VCaP (cell line): ENCODE measurements around the gene CERS6.

Experiments
- H3K27ac ChIP-seq: fragments of 450-650 bp; 2 replicates; pipeline ENCODE4 v1.5.1; 2017
- TF ChIP-seq, protein P1 (sequence below): fragments of 450-650 bp; conservative IDR thresholded peaks from 2 replicates; pipeline ENCODE4 v1.5.1; 2017; ENCODE audit warnings: mild to moderate bottlenecking, moderate library complexity

The CERS6 gene

DNA sequence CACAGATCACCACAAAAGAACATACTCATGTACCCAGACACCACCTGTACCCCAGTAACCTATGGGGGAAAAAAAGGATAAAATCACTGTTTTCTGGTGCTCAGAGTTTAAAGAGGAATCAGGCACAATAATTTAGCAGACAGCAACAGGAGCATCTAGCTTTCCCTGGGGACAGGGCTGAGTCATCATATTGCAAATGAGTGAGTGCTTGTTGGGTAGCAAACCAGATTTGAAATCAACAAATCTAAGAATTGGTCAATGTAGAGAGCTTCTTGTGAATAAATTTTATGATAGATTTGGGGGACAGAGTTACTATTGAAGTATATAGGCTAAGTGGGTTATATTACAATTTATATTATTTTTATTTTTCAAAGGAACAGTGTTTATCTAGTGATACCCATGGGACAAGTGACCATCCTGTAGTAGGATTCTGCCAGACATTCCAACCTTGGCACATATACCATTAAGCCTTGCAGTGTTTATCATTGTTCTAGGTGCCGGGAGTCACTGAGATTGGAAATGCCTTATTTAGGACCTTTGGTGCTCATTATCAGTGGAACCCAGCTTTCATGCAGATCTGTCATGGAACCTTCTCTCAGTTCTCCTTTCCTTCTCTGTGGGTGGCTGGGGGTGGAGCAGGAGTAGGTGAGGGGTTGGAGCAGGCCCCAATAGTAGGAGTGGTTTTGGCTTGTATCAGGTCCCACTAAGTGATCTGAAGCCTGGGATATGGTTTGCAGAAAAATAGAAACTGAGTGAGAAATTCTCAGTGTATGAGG is 117.2 kb downstream of the CERS6 start:
- TF ChIP-seq, protein P1, sequence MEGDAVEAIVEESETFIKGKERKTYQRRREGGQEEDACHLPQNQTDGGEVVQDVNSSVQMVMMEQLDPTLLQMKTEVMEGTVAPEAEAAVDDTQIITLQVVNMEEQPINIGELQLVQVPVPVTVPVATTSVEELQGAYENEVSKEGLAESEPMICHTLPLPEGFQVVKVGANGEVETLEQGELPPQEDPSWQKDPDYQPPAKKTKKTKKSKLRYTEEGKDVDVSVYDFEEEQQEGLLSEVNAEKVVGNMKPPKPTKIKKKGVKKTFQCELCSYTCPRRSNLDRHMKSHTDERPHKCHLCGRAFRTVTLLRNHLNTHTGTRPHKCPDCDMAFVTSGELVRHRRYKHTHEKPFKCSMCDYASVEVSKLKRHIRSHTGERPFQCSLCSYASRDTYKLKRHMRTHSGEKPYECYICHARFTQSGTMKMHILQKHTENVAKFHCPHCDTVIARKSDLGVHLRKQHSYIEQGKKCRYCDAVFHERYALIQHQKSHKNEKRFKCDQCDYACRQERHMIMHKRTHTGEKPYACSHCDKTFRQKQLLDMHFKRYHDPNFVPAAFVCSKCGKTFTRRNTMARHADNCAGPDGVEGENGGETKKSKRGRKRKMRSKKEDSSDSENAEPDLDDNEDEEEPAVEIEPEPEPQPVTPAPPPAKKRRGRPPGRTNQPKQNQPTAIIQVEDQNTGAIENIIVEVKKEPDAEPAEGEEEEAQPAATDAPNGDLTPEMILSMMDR = no peak
- peak overlapping the region; percentile 44 for H3K27ac ChIP-seq

DNA sequence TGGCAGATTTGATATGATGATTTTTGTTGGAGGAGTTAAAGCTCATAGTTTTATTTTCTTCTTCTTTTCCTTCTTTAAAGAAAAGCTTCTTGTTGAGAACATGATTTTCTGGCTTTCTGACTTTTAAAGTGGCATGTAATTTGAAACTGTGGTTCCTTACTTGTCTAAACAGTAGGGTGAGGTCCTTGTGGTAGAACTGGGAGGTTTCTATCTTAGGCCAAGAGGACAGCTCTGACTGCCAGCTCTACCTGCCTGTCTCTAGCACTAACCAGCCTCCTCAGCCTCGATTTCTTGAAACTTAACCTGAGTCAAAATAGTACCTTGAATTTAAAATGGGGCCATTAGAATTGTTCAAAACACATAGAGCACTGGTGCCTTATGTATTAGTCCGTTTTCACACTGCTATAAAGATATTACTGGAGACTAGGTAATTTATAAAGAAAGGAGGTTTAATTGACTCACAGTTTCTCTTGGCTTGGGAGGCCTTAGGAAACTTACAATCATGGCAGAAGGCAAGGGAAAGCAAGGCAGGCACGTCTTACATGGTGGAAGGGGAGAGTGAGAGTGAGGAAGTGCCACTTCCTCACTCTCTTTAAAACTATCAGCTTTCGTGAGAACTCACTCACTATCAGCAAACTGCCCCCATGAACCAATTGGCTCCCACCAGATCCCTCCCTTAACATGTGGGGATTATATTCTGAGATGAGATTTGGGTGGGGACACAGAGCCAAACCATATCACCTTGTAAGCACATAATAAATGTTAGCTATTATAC is 119.0 kb downstream of the CERS6 start:
- TF ChIP-seq, protein P1 = no peak

DNA sequence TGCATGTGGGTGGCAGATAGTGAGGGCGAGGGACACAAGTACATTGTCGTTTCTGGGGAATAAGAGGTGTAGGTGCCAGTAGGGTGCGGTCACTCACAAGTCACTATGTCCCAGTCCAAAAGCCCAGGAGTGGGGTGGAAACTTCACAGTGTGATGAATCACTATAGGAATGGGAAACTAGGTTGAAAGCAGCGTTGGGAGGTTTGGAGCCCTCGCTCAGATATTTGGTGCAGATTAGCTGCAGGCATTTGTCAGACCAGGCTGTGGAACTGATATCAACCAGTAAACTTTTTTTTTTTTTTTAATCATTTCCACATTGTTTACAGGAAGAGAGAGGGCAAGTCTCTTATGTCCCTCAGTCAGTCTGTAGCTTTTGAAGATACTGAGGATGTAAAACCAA is 121.8 kb downstream of the CERS6 start:
- H3K27ac ChIP-seq = peak overlapping the region; percentile 35; the same call in 1 of the 2 replicates
- TF ChIP-seq, protein P1 = no peak

More for the DNA sequence above, 119.0 kb downstream of the CERS6 start:
- peak overlapping the region; percentile 44 for H3K27ac ChIP-seq

DNA sequence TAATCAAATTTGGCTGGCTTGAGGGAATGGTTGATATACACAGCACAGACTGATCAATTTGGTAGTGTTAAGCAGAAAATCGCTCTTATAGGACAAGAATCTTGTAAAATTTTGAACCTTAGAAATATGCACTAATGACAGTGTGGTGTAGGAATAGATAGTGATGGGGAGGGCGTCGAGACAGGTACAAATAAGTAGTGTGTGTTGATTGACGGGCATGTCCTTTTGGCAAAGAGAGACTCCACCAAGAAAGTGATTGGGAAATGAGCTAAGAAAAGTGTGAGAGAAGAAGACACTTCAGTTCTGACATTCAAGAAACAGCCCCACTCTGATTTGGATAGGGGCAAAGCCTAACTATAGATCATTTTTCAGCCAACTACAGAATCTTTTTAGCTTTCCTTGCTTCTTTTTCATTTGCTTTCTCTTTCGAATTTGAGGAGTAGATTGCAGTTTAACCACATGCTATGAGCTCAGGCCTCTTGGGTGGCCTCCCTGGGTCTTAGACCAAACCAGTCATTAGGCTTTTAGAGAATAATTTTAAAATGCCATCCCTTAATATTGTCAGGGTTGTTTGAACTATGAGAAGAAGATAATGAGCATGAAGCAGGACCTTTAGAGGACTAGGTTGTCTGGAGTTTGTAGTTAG is 127.1 kb downstream of the CERS6 start:
- TF ChIP-seq, protein P1 = no peak
- H3K27ac ChIP-seq = peak overlapping the region; percentile 66

DNA sequence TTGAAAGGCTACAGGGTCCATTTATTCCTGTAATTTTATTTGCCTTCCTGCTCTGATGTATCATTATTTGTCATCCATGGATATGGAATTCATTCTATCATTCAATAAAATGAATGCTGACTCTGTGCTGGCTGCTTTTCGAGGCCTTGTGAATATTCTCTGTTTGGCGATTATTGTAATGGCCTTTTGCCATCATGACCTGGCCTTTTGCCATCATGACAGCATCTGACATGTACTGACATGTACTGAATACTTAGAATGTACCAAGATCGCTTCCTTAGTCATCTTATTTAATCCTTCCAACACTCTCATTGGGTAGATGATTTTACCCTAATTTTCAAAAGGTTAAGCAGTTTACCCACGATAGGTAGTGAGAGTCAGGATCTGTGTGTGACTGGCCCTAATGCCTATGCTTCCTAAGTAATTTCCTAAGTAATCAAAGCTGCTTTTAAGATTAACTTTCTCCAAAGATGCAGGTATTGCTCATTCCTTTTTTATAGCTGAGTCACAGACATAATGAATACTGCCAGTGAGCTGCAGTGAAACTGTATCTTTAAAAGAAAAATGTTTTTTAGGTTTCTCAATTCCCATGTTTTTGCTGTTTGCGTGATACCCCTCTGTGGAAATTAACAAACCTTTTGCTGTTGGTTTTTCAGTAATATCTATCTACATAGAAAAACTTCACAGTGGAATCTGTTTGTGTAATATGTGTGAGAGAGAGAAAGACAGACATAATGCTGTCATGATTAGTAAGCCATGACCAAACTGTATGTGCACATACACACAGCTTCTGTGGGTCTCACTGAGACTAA is 127.8 kb downstream of the CERS6 start:
- H3K27ac ChIP-seq = peak overlapping the region; percentile 66
- TF ChIP-seq, protein P1 = no peak

DNA sequence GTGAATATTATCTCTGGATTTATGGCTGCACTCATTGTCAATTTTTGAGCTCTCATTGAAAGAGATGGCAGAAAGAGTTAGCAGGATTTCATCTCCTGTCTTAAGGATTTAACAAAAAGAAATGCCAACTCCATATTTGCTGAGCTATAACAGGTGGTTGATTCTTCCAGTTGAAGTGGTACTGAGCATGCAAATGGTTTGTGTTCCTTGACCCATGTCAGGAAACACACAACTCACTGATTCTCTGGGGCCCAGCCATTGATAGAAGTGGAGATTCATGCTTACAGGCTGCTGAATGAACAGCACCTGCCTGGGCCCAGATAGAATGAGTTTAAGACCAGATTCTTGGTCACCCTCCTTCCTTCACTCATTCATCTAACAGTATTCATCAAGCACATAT is 128.8 kb downstream of the CERS6 start:
- TF ChIP-seq, protein P1 = no peak
- peak overlapping the region; percentile 66 for H3K27ac ChIP-seq
